SH-SY5Y (cell line): ENCODE results near the gene KIRREL2.

ENCODE experiments used
- GATA2 ChIP-seq: IDR thresholded peaks from 2 replicates; pipeline ENCODE4 v1.6.1; 2011; ENCODE audit warnings: mild to moderate bottlenecking, low read depth, low read length
- GATA3 ChIP-seq: IDR thresholded peaks from 2 replicates; pipeline ENCODE4 v1.6.1; 2011; ENCODE audit warnings: low read depth, mild to moderate bottlenecking, low read length, moderate library complexity

DNA sequence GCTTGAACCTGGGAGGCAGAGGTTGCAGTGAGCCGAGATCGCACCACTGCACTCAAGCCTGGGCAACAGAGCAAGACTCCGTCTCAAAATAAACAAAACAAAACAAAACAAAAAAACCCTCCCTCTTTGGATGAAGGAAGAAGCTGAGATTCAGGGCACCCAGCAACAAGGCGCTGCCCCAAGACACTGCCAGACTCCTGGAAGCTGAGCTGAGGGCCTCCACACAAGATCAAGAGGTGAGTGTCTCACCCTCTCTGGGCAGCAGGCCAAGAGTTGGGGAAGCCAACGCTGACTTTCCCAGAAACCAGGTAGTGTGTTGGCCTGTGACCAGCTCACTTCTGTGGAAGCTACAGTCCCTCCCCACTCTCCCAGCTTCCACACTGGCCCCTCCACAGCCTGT, 55.1 kb downstream of the KIRREL2 start:
- TF ChIP-seq GATA3 (no peak), GATA2 (no peak)
